ENCODE data around the gene CDK5RAP2.

DNA sequence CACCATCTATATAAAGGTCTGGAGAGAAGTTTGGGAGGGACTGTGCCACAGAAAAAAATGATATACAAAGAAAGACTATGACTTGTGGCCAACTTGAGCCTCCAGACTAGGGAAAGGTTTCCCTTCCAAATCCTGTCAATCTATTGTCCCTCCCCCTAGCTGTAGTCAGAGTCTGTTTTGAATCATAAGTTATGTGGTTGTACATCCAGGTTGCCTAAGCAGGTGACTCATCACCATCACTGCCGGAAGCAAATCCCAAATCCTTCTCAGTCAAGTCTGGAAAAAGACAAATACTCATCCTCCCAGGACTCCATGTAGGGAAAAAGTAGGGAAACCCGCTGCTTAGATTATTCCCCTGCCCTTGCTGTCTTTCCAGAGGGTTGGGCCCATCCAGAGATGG is 235.7 kb downstream of the CDK5RAP2 start:
- TF ChIP-seq SREBF2 (IDR thresholded peaks at IDR 0.05; ENCODE audit: low read length): no peak
- no peak for TF ChIP-seq E2F4 (IDR thresholded peaks at IDR 0.05; ENCODE audit: low read depth, low read length)
- TF ChIP-seq SRF (IDR thresholded peaks at IDR 0.05; ENCODE audit: low read depth in 2 of 2, low read length in 2 of 2): no peak
- no peak for TF ChIP-seq CTCF (IDR thresholded peaks at IDR 0.05 in 2 of 3, conservative IDR thresholded peaks at IDR 0.05 in 1 of 3; ENCODE audit: control insufficient read depth in 2 of 3, extremely low read depth in 1 of 3, insufficient read depth in 1 of 3, low read depth in 3 of 3, low read length in 3 of 3)
